H9 (cell line): ENCODE measurements around the gene FAM110A. TPM values are rescaled to one million over a fixed set of nuclear protein-coding genes. Genes with fewer than 3 reads are reported as not detected.

Experiments
- DNase-seq: peaks from one replicate; pipeline ENCODE4 v3.0.0-alpha.2; 2017
- H2AFZ ChIP-seq: one replicate; pipeline ENCODE4 v1.6.1; 2013; ENCODE audit warnings: mild to moderate bottlenecking, low read length, control low read depth, moderate library complexity
- H2AK5ac ChIP-seq: 2 replicates; pipeline ENCODE4 v1.6.1; 2013; ENCODE audit warnings: low read length, control low read depth, mixed read lengths; ENCODE audit not compliant: insufficient read length
- H2BK120ac ChIP-seq: one replicate; pipeline ENCODE4 v1.6.1; 2013; ENCODE audit warnings: low read depth, mild to moderate bottlenecking, low read length, control low read depth, inconsistent platforms; ENCODE audit not compliant: poor library complexity, severe bottlenecking
- H2BK12ac ChIP-seq: 2 replicates; pipeline ENCODE4 v1.6.1; 2013; ENCODE audit warnings: low read length, control low read depth, mixed read lengths, low read depth; ENCODE audit not compliant: insufficient read length
- H2BK15ac ChIP-seq: 2 replicates; pipeline ENCODE4 v1.6.1; 2013; ENCODE audit warnings: low read depth, low read length, control low read depth
- H2BK20ac ChIP-seq: one replicate; pipeline ENCODE4 v1.6.1; 2013; ENCODE audit warnings: low read depth, mild to moderate bottlenecking, low read length, control low read depth, inconsistent platforms; ENCODE audit not compliant: poor library complexity, severe bottlenecking
- H2BK5ac ChIP-seq: 2 replicates; pipeline ENCODE4 v1.6.1; 2013; ENCODE audit warnings: low read length, control low read depth, mixed read lengths; ENCODE audit not compliant: insufficient read length
- H3K14ac ChIP-seq: 2 replicates; pipeline ENCODE4 v1.6.1; 2013; ENCODE audit warnings: low read length, control low read depth; ENCODE audit not compliant: insufficient read depth
- H3K18ac ChIP-seq: 2 replicates; pipeline ENCODE4 v1.6.1; 2013; ENCODE audit warnings: low read depth, mild to moderate bottlenecking, mixed read lengths, low read length, control low read depth; ENCODE audit not compliant: insufficient read length
- H3K23ac ChIP-seq: 2 replicates; pipeline ENCODE4 v1.6.1; 2013; ENCODE audit warnings: low read length, control low read depth, mixed read lengths, low read depth; ENCODE audit not compliant: insufficient read length
- H3K23me2 ChIP-seq: 2 replicates; pipeline ENCODE4 v1.6.1; 2013; ENCODE audit warnings: low read depth, mild to moderate bottlenecking, mixed read lengths, low read length, control low read depth; ENCODE audit not compliant: insufficient read length, poor library complexity, severe bottlenecking
- H3K27ac ChIP-seq: 2 replicates; pipeline ENCODE4 v1.5.1; 2013; ENCODE audit warnings: low read length, control low read depth, mixed read lengths, low read depth; ENCODE audit not compliant: insufficient read length
- H3K27me3 ChIP-seq: 2 replicates; pipeline ENCODE4 v1.6.1; 2013; ENCODE audit warnings: low read length, control low read depth, inconsistent platforms; ENCODE audit not compliant: insufficient read depth
- H3K4ac ChIP-seq: 2 replicates; pipeline ENCODE4 v1.6.1; 2013; ENCODE audit warnings: low read depth, mild to moderate bottlenecking, control low read depth, inconsistent platforms, low read length, moderate library complexity
- H3K4me1 ChIP-seq: 2 replicates; pipeline ENCODE4 v1.6.1; 2013; ENCODE audit warnings: low read length, control low read depth, inconsistent platforms; ENCODE audit not compliant: insufficient read depth
- H3K4me2 ChIP-seq: 2 replicates; pipeline ENCODE4 v1.6.1; 2013; ENCODE audit warnings: low read length, control low read depth, mixed read lengths; ENCODE audit not compliant: insufficient read length, insufficient read depth
- H3K56ac ChIP-seq: 2 replicates; pipeline ENCODE4 v1.6.1; 2013; ENCODE audit warnings: low read depth, mild to moderate bottlenecking, mixed read lengths, low read length, control low read depth; ENCODE audit not compliant: insufficient read length
- H3K79me1 ChIP-seq: 2 replicates; pipeline ENCODE4 v1.6.1; 2013; ENCODE audit warnings: low read depth, mild to moderate bottlenecking, moderate library complexity, low read length, control low read depth, inconsistent platforms; ENCODE audit not compliant: insufficient read depth, poor library complexity, severe bottlenecking
- H3K79me2 ChIP-seq: 2 replicates; pipeline ENCODE4 v1.6.1; 2013; ENCODE audit warnings: low read length, control low read depth, inconsistent platforms; ENCODE audit not compliant: insufficient read depth
- H3K9ac ChIP-seq: 2 replicates; pipeline ENCODE4 v1.6.1; 2013; ENCODE audit warnings: low read length, control low read depth, mixed read lengths; ENCODE audit not compliant: insufficient read length; ENCODE audit errors: extremely low read depth
- H3K9me3 ChIP-seq: one replicate; pipeline ENCODE4 v1.6.1; 2013; ENCODE audit warnings: low read depth, low read length, inconsistent platforms; ENCODE audit not compliant: control insufficient read depth
- H3T11ph ChIP-seq: one replicate; pipeline ENCODE4 v1.6.1; 2013; ENCODE audit warnings: mild to moderate bottlenecking, low read length, control low read depth, inconsistent platforms
- H4K20me1 ChIP-seq: one replicate; pipeline ENCODE4 v1.6.1; 2013; ENCODE audit not compliant: control insufficient read depth, insufficient read length, insufficient read depth
- H4K5ac ChIP-seq: 2 replicates; pipeline ENCODE4 v1.6.1; 2013; ENCODE audit warnings: low read depth, mild to moderate bottlenecking, mixed read lengths, low read length, control low read depth; ENCODE audit not compliant: insufficient read length
- H4K8ac ChIP-seq: replicated peaks from 2 replicates; pipeline ENCODE4 v1.6.1; 2013; ENCODE audit warnings: low read length, control low read depth, mixed read lengths, low read depth; ENCODE audit not compliant: insufficient read length
- H4K91ac ChIP-seq: 2 replicates; pipeline ENCODE4 v1.6.1; 2013; ENCODE audit warnings: low read depth, mild to moderate bottlenecking, moderate library complexity, mixed read lengths, low read length, control low read depth; ENCODE audit not compliant: insufficient read length
- H3K27ac Mint-ChIP-seq, 3 experiments: 2 replicates in 2 of 3; 3 replicates in 1 of 3; pipeline ENCODE4 v1.8.0; 2020 to 2021; ENCODE audit warnings: mixed read lengths in 3 of 3, mild to moderate bottlenecking in 1 of 3, moderate library complexity in 1 of 3
- H3K27me3 Mint-ChIP-seq: 2 replicates; pipeline ENCODE4 v1.8.0; 2021; ENCODE audit warnings: low read depth, mild to moderate bottlenecking, moderate library complexity, mixed read lengths
- H3K36me3 Mint-ChIP-seq, 3 experiments: 2 replicates in 2 of 3; 3 replicates in 1 of 3; pipeline ENCODE4 v1.8.0; 2020 to 2021; ENCODE audit warnings: low read depth in 3 of 3, mixed read lengths in 3 of 3; ENCODE audit not compliant: insufficient read depth in 1 of 3
- H3K4me1 Mint-ChIP-seq, 2 experiments: 2 replicates each; pipeline ENCODE4 v1.8.0; 2020; ENCODE audit warnings: mixed read lengths in 2 of 2
- H3K4me3 Mint-ChIP-seq, 2 experiments: 2 replicates in 1 of 2; 3 replicates in 1 of 2; pipeline ENCODE4 v1.8.0; 2020 to 2021; ENCODE audit warnings: mild to moderate bottlenecking in 2 of 2, mixed read lengths in 2 of 2, moderate library complexity in 1 of 2
- H3K9me3 Mint-ChIP-seq, 2 experiments: 2 replicates in 1 of 2; 3 replicates in 1 of 2; pipeline ENCODE4 v1.8.0; 2020; ENCODE audit warnings: mild to moderate bottlenecking in 2 of 2, mixed read lengths in 2 of 2, moderate library complexity in 1 of 2
- WGBS: extraction: QIAGEN DNeasy Blood & Tissue Kit; methylation state at CpG from one replicate; pipeline ENCODE4 v1.1.7; 2013; ENCODE audit warnings: missing lambda C conversion rate, low lambda C conversion rate, mixed read lengths; ENCODE audit not compliant: insufficient read length; ENCODE audit errors: extremely low coverage; 5-methylcytosine and 5-hydroxymethylcytosine counted together
- total RNA-seq: library from RNA; stranded (reverse); gene quantifications from 2 replicates; pipeline ENCODE4 v1.2.1, GENCODE V29; 2021
- TF ChIP-seq, protein P1 (sequence below): fragments of 200-600 bp; sonication (generic); conservative IDR thresholded peaks from 3 replicates; pipeline ENCODE4 v1.8.0; 2021; ENCODE audit warnings: antibody characterized with exemption, mild to moderate bottlenecking

Gene FAM110A
- total RNA-seq, 1 experiment from 2014 or later, result 10.3 TPM

DNA sequence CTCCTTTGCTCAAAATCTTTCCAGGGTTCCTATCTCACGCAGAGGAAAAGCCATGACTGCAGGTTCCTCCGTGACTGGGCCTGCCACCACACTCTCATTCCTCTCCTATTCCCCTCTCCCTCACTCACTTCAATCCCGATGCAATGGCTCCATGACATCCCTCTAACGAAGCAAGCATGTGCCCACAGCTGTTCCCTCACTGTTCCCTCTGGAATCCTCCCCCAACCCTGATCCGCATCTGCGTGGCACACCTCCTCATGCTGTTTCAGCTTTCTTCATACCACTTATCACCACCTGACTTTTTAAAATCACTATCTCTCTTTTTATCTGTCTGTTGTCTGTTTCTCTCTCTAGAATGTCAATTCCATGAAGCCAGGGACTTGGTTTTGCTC, 57.1 kb downstream of the FAM110A start:
- no peaks in the 10 kb centered on the region for H3K79me2 ChIP-seq
- H3K4me2 ChIP-seq, result no peak overlapping the region
- no peak overlapping the region for H3K9ac ChIP-seq
- H2BK12ac ChIP-seq, result no peak overlapping the region
- TF ChIP-seq, protein P1, sequence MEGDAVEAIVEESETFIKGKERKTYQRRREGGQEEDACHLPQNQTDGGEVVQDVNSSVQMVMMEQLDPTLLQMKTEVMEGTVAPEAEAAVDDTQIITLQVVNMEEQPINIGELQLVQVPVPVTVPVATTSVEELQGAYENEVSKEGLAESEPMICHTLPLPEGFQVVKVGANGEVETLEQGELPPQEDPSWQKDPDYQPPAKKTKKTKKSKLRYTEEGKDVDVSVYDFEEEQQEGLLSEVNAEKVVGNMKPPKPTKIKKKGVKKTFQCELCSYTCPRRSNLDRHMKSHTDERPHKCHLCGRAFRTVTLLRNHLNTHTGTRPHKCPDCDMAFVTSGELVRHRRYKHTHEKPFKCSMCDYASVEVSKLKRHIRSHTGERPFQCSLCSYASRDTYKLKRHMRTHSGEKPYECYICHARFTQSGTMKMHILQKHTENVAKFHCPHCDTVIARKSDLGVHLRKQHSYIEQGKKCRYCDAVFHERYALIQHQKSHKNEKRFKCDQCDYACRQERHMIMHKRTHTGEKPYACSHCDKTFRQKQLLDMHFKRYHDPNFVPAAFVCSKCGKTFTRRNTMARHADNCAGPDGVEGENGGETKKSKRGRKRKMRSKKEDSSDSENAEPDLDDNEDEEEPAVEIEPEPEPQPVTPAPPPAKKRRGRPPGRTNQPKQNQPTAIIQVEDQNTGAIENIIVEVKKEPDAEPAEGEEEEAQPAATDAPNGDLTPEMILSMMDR, result no peak
- H3K27ac ChIP-seq, result no peak overlapping the region
- no peak overlapping the region for H3K18ac ChIP-seq
- no peak overlapping the region for H2BK5ac ChIP-seq
- no peak overlapping the region for H2BK120ac ChIP-seq
- Mint-ChIP-seq H3K27ac (0 out of 7 replicates have a peak overlapping the region, but pooled peaks of 1 of the 3 experiments have one; percentile 2), H3K4me3 (no peak overlapping the region), H3K36me3 (no peaks in the 10 kb centered on the region), H3K27me3 (peaks cover 22% of the 10 kb centered on the region), H3K4me1 (peaks cover 9 to 21% of the 10 kb centered on the region in 2 experiments), H3K9me3 (no peaks in the 10 kb centered on the region; a peak in 1 of 5 replicates)
- no peaks in the 10 kb centered on the region for H3K9me3 ChIP-seq
- 0 out of 2 replicates have a peak, but pooled peaks cover under 1% of the 10 kb centered on the region for H3K27me3 ChIP-seq
- H4K8ac ChIP-seq, result no peak overlapping the region
- H3K79me1 ChIP-seq, result no peaks in the 10 kb centered on the region
- no peak for DNase-seq
- H3K23ac ChIP-seq, result no peak overlapping the region
- H4K20me1 ChIP-seq, result no peaks in the 10 kb centered on the region
- no peak overlapping the region for H2BK20ac ChIP-seq
- no peak overlapping the region for H4K5ac ChIP-seq
- H2AFZ ChIP-seq, result no peak overlapping the region
- no peak overlapping the region for H2BK15ac ChIP-seq
- no peak overlapping the region for H3K4ac ChIP-seq
- H3T11ph ChIP-seq, result no peak overlapping the region
- no CpG with 5 or more reads among the region's 6 CpGs for WGBS
- no peak overlapping the region for H2AK5ac ChIP-seq
- H4K91ac ChIP-seq, result no peak overlapping the region
- H3K4me1 ChIP-seq, result no peaks in the 10 kb centered on the region
- no peaks in the 10 kb centered on the region for H3K23me2 ChIP-seq
- no peak overlapping the region for H3K56ac ChIP-seq
- H3K14ac ChIP-seq, result no peak overlapping the region; the same call in 1 of the 2 replicates
